GM23248 (cell line): ENCODE results near the gene CACNA1D. TPM values are rescaled to one million over a fixed set of nuclear protein-coding genes. Genes with fewer than 3 reads are reported as not detected.

ENCODE experiments used
- DNase-seq: peaks from one replicate; pipeline ENCODE4 v3.0.0-alpha.2; 2015
- H2AFZ ChIP-seq: fragments of 200-600 bp; sonication (generic); 2 replicates; pipeline ENCODE4 v1.6.1; 2016; ENCODE audit warnings: antibody characterized with exemption
- H3F3A ChIP-seq: fragments of 200-600 bp; sonication (generic); 2 replicates; pipeline ENCODE4 v1.6.1; 2016; ENCODE audit warnings: mild to moderate bottlenecking, antibody characterized with exemption, mixed run types; ENCODE audit not compliant: insufficient read depth
- H3K27ac ChIP-seq: fragments of 200-600 bp; sonication (generic); 2 replicates; pipeline ENCODE4 v1.5.1; 2016; ENCODE audit warnings: mild to moderate bottlenecking
- H3K27me3 ChIP-seq: fragments of 200-600 bp; sonication (generic); replicated peaks from 2 replicates; pipeline ENCODE4 v1.6.1; 2016; ENCODE audit warnings: mild to moderate bottlenecking; ENCODE audit not compliant: insufficient read depth
- H3K36me3 ChIP-seq: fragments of 200-600 bp; sonication (generic); 2 replicates; pipeline ENCODE4 v1.6.1; 2016; ENCODE audit warnings: low read depth, mild to moderate bottlenecking
- H3K4me1 ChIP-seq: fragments of 200-600 bp; sonication (generic); 2 replicates; pipeline ENCODE4 v1.6.1; 2016; ENCODE audit warnings: mild to moderate bottlenecking; ENCODE audit not compliant: insufficient read depth
- H3K4me2 ChIP-seq: fragments of 200-600 bp; sonication (generic); one replicate; pipeline ENCODE4 v1.6.1; 2016; ENCODE audit warnings: mild to moderate bottlenecking; ENCODE audit not compliant: unreplicated experiment
- H3K4me3 ChIP-seq: fragments of 200-600 bp; sonication (generic); 2 replicates; pipeline ENCODE4 v1.5.1; 2016; ENCODE audit warnings: mild to moderate bottlenecking
- H3K79me2 ChIP-seq: fragments of 200-600 bp; sonication (generic); 2 replicates; pipeline ENCODE4 v1.6.1; 2016; ENCODE audit warnings: mild to moderate bottlenecking; ENCODE audit not compliant: insufficient read depth
- H3K9ac ChIP-seq: fragments of 200-600 bp; sonication (generic); 2 replicates; pipeline ENCODE4 v1.6.1; 2016; ENCODE audit warnings: mild to moderate bottlenecking
- H3K9me2 ChIP-seq: fragments of 200-600 bp; sonication (generic); 2 replicates; pipeline ENCODE4 v1.6.1; 2016; ENCODE audit warnings: mixed run types, mild to moderate bottlenecking, moderate library complexity; ENCODE audit not compliant: insufficient read depth
- H3K9me3 ChIP-seq: fragments of 200-600 bp; sonication (generic); one replicate; pipeline ENCODE4 v1.6.1; 2017; ENCODE audit warnings: low read depth
- H4K20me1 ChIP-seq: fragments of 200-600 bp; sonication (generic); 2 replicates; pipeline ENCODE4 v1.6.0; 2016; ENCODE audit not compliant: insufficient read depth
- EZH2 ChIP-seq: fragments of 200-600 bp; sonication (generic); IDR thresholded peaks from 2 replicates; pipeline ENCODE4 v1.6.1; 2018; ENCODE audit warnings: antibody characterized with exemption, mild to moderate bottlenecking; ENCODE audit not compliant: insufficient read depth, poor library complexity, severe bottlenecking
- EZH2phosphoT487 ChIP-seq: fragments of 200-600 bp; sonication (generic); IDR thresholded peaks from 2 replicates; pipeline ENCODE4 v1.6.1; 2018; ENCODE audit warnings: antibody characterized with exemption, moderate library complexity, mild to moderate bottlenecking, low read depth; ENCODE audit not compliant: insufficient read depth
- WGBS, 2 experiments: methylation state at CpG; one replicate each; pipeline ENCODE4 v1.1.6; 2015 to 2017; ENCODE audit warnings: low lambda C conversion rate in 2 of 2, low coverage in 1 of 2; ENCODE audit errors: missing lambda C conversion rate in 2 of 2; 5-methylcytosine and 5-hydroxymethylcytosine counted together
- in situ Hi-C: fragments of 300-500 bp; cut with MboI; formaldehyde crosslinking; loops from 2 replicates; pipeline ENCODE4 v1.15.0; 2020
- polyA plus RNA-seq: library from polyadenylated mRNA; unstranded; fragments of >200 nt; fragmentation: Nextera tagmentation; extraction: Ambion mirVana; gene quantifications from 2 replicates; pipeline ENCODE4 v1.2.1, GENCODE V29; 2016
- total RNA-seq: library from RNA; depleted of rRNA; stranded (reverse); fragments of >200 nt; shearing (Covaris generic); gene quantifications from 2 replicates; pipeline ENCODE4 v1.2.3, GENCODE V29; 2014

The CACNA1D gene
- total and polyA plus RNA-seq, 2 experiments from 2014 or later, result not detected

- H3K27ac ChIP-seq, result no peak overlapping the region
- H3K4me3 ChIP-seq, result no peak overlapping the region
- H3K27me3 ChIP-seq, result no peaks in the 10 kb centered on the region; the same call in 1 of the 2 replicates
- no peaks in the 10 kb centered on the region for H3K79me2 ChIP-seq
- H3K9me2 ChIP-seq, result no peaks in the 10 kb centered on the region
- H4K20me1 ChIP-seq, result no peaks in the 10 kb centered on the region
- no peaks in the 10 kb centered on the region for H3K4me1 ChIP-seq
- DNase-seq, result no peak
- 32 to 33% methylated on average over 2 of the region's 2 CpGs for WGBS, 2 experiments
- no peak overlapping the region for H2AFZ ChIP-seq
- no peak overlapping the region for H3K9ac ChIP-seq
- H3K36me3 ChIP-seq, result no peaks in the 10 kb centered on the region
- H3K4me2 ChIP-seq, result no peak overlapping the region
- no peaks in the 10 kb centered on the region for H3K9me3 ChIP-seq
- H3F3A ChIP-seq, result no peaks in the 10 kb centered on the region
- in situ Hi-C loops, result no loop called here
- no peak for TF ChIP-seq EZH2phosphoT487
Measured at GRCh38 chr3:53552730-53553129, 58.3 kb downstream of the CACNA1D start.

- Histone ChIP-seq H3K9me2 (no peaks in the 10 kb centered on the region), H2AFZ (no peak overlapping the region), H3K9ac (no peak overlapping the region), H3K9me3 (no peaks in the 10 kb centered on the region), H3K79me2 (no peaks in the 10 kb centered on the region), H3K36me3 (no peaks in the 10 kb centered on the region), H3K27ac (no peak overlapping the region), H3K4me3 (no peak overlapping the region), H3K27me3 (no peaks in the 10 kb centered on the region; the same call in none of the 2 replicates), H3K4me1 (no peaks in the 10 kb centered on the region), H4K20me1 (no peaks in the 10 kb centered on the region), H3K4me2 (no peak overlapping the region), H3F3A (no peaks in the 10 kb centered on the region)
- in situ Hi-C loops, result no loop called here
- TF ChIP-seq EZH2 (no peak), EZH2phosphoT487 (no peak)
- 47 to 48% methylated on average over 5 of the region's 5 CpGs for WGBS, 2 experiments
- DNase-seq, result no peak
Measured at GRCh38 chr3:53553200-53553599, 58.8 kb downstream of the CACNA1D start.

- Histone ChIP-seq H3K9me2 (no peaks in the 10 kb centered on the region), H3K4me3 (no peak overlapping the region), H3F3A (no peaks in the 10 kb centered on the region), H3K79me2 (no peaks in the 10 kb centered on the region), H3K4me1 (no peaks in the 10 kb centered on the region), H2AFZ (no peak overlapping the region), H3K4me2 (no peak overlapping the region), H3K27ac (no peak overlapping the region), H3K9me3 (no peaks in the 10 kb centered on the region), H4K20me1 (no peaks in the 10 kb centered on the region), H3K27me3 (no peaks in the 10 kb centered on the region; the same call in none of the 2 replicates), H3K36me3 (no peaks in the 10 kb centered on the region), H3K9ac (no peak overlapping the region)
- TF ChIP-seq EZH2phosphoT487 (no peak), EZH2 (no peak)
- WGBS, 2 experiments, result 75 to 78% methylated on average over 4 of the region's 4 CpGs
- in situ Hi-C loops, result no loop called here
- DNase-seq, result no peak
Measured at GRCh38 chr3:53554559-53555067, 60.2 kb downstream of the CACNA1D start.

- Histone ChIP-seq H4K20me1 (no peaks in the 10 kb centered on the region), H3K4me2 (no peak overlapping the region), H3K9me3 (no peaks in the 10 kb centered on the region), H3K9ac (no peak overlapping the region), H3K27ac (no peak overlapping the region), H3K4me1 (no peaks in the 10 kb centered on the region), H3K27me3 (no peaks in the 10 kb centered on the region; the same call in none of the 2 replicates), H3K9me2 (no peaks in the 10 kb centered on the region), H3K36me3 (no peaks in the 10 kb centered on the region), H3K79me2 (no peaks in the 10 kb centered on the region), H2AFZ (no peak overlapping the region), H3F3A (no peaks in the 10 kb centered on the region), H3K4me3 (no peak overlapping the region)
- no peak for DNase-seq
- 43 to 53% methylated on average over 4 of the region's 4 CpGs for WGBS, 2 experiments
- no peak for TF ChIP-seq EZH2phosphoT487
- TF ChIP-seq EZH2, result no peak
- in situ Hi-C loops, result no loop called here
Measured at GRCh38 chr3:53555068-53555588, 60.7 kb downstream of the CACNA1D start.
